GM10266 (cell line): ENCODE data around the gene CNTNAP5.

ENCODE experiments used
- DNase-seq: peaks from one replicate; pipeline ENCODE4 v3.0.0; 2012; ENCODE audit errors: extremely low spot score
- TF ChIP-seq, protein P1 (sequence below): IDR thresholded peaks from 2 replicates; pipeline ENCODE4 v1.5.1; 2012; ENCODE audit warnings: mild to moderate bottlenecking, low read depth; ENCODE audit not compliant: control insufficient read depth, insufficient read depth; ENCODE audit errors: missing control alignments

The CNTNAP5 gene

GRCh38 chr2:124874676-124875075 lies 849.6 kb downstream of the CNTNAP5 start:
- DNase-seq = no peak
- TF ChIP-seq, protein P1, sequence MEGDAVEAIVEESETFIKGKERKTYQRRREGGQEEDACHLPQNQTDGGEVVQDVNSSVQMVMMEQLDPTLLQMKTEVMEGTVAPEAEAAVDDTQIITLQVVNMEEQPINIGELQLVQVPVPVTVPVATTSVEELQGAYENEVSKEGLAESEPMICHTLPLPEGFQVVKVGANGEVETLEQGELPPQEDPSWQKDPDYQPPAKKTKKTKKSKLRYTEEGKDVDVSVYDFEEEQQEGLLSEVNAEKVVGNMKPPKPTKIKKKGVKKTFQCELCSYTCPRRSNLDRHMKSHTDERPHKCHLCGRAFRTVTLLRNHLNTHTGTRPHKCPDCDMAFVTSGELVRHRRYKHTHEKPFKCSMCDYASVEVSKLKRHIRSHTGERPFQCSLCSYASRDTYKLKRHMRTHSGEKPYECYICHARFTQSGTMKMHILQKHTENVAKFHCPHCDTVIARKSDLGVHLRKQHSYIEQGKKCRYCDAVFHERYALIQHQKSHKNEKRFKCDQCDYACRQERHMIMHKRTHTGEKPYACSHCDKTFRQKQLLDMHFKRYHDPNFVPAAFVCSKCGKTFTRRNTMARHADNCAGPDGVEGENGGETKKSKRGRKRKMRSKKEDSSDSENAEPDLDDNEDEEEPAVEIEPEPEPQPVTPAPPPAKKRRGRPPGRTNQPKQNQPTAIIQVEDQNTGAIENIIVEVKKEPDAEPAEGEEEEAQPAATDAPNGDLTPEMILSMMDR = no peak

GRCh38 chr2:124875627-124876244 lies 850.6 kb downstream of the CNTNAP5 start:
- TF ChIP-seq, protein P1 = no peak
- no peak for DNase-seq

GRCh38 chr2:124877141-124877577 lies 852.1 kb downstream of the CNTNAP5 start:
- TF ChIP-seq, protein P1 = no peak
- no peak for DNase-seq

DNA sequence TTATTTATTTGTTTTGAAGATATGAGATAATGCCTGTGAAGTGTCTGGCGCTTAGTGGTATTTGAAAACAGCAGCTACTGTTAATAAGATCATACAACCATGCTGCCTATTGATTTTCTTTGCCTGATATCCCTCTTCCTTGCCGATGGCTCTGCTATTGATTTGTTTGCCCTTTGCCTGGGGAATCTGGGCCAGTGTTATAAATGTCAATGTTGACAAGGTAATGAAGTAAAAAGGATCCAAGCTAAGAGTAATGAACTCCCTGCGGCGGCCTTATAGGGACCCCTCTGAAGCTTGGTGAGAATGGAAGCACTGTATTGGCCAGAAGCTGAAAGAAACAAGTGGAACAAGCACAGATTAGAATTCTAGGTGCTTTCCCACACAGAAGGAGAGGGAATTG lies 854.6 kb downstream of the CNTNAP5 start:
- TF ChIP-seq, protein P1 = no peak
- no peak for DNase-seq

- TF ChIP-seq, protein P1 = no peak
- DNase-seq = no peak
Measured at GRCh38 chr2:124880995-124881394, 855.9 kb downstream of the CNTNAP5 start.

DNA sequence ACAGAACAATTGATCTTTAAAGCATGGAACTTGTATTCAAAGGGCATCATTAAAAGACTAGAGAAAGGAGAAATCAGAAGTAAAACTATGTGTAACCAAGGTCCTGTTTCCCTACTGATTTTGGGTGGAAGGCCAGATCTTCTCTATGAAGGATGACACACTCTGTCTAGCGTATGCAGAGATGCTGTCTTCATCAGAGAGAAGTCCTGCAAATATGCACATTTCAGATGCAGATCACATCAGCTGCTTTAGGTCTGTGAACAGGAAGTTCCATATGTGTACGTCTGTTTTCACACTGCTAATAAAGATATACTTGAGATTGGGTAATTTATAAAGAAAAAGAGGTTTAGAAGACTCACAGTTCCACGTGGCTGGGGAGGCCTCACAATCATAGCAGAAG lies 857.3 kb downstream of the CNTNAP5 start:
- TF ChIP-seq, protein P1 = no peak
- no peak for DNase-seq

DNA sequence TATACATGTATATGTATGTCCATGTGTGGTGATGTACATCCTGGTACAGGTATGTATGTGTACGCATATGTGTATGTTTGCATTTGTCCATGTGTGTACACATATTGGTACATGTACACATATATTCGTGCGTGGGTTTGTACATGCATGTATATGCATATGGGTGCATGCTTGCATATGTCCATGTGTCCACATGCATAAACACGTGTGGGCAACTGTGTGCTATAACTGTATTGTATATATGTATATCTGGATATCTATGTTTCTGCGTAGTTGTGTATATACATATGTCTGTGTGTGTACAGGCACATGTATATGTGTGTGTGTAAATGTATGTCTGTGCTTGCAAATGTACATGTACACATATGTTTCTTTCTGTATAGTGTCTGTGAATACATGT lies 858.5 kb downstream of the CNTNAP5 start:
- no peak for DNase-seq
- TF ChIP-seq, protein P1 = no peak
